ENCODE measurements around the gene GLMN. TPM values are rescaled to one million over a fixed set of nuclear protein-coding genes. Genes with fewer than 3 reads are reported as not detected.
A peak's percentile ranks its signal among the peaks of the same experiment; 100 is the strongest.

GLMN gene
- 6.0 and 10.1 TPM in 2 replicates for polyA plus RNA-seq (2011; rRNA removed)
- polyA minus RNA-seq (2011; rRNA and poly(A)+ RNA removed) = 1.6 and 3.0 TPM in 2 replicates

- Histone ChIP-seq H3K4me3 (ENCODE audit: low read depth, low read length) (peak within 1 kb of the TSS; percentile 83), H3K27ac (ENCODE audit: low read depth, low read length) (peak within 1 kb of the TSS; percentile 85), H3K27me3 (ENCODE audit: control insufficient read depth, insufficient read depth, low read length) (no peaks in the 10 kb centered on the region), H3K9me3 (ENCODE audit: control insufficient read depth, insufficient read depth, low read length) (no peaks in the 10 kb centered on the region; the same call in 1 of the 2 replicates)
- ChIA-PET CTCF (interaction anchor here (0.7 to 5.7 kb wide), 7 partner anchors 8 to 500 kb away, joined by 3 to 22 read pairs (median 3); no protein-coding TSS in a partner anchor), POLR2A (no interaction called here)
- peak; percentile 46 for DNase-seq (ENCODE audit: low read depth, low spot score)
- peak; percentile 13; the same call in 1 of the 2 replicates for TF ChIP-seq CTCF (IDR thresholded peaks at IDR 0.05; ENCODE audit: low read depth, low read length)
These were observed at the start of gene GLMN, which contains the start of gene RPAP2 for GRCh38 chr1:92298573-92299476. Gene GLMN (minus strand): TSS chr1:92298987. CDS start chr1:92297999, 988 bp downstream. Gene RPAP2 (plus strand): TSS chr1:92299059. CDS start chr1:92299074, 15 bp downstream.

- TF ChIP-seq CTCF (IDR thresholded peaks at IDR 0.05; ENCODE audit: low read depth, low read length) = no peak
- DNase-seq (ENCODE audit: low read depth, low spot score) = no peak
- Histone ChIP-seq H3K27me3 (ENCODE audit: control insufficient read depth, insufficient read depth, low read length) (no peaks in the 10 kb centered on the region), H3K9me3 (ENCODE audit: control insufficient read depth, insufficient read depth, low read length) (no peaks in the 10 kb centered on the region), H3K4me3 (ENCODE audit: low read depth, low read length) (no peak overlapping the region), H3K27ac (ENCODE audit: low read depth, low read length) (no peak overlapping the region)
- POLR2A ChIA-PET = no interaction called here
- CTCF ChIA-PET = interaction anchor here (0.6 kb wide), 1 partner anchor 37 kb away, joined by 3 read pairs; no protein-coding TSS in a partner anchor
These were observed 48.3 kb upstream of the GLMN start for GRCh38 chr1:92346866-92347640.

GRCh38 chr1:92343061-92343460, 44.3 kb upstream of the GLMN start:
- H3K27ac ChIP-seq (ENCODE audit: low read depth, low read length) = no peak overlapping the region
- H3K9me3 ChIP-seq (ENCODE audit: control insufficient read depth, insufficient read depth, low read length) = no peaks in the 10 kb centered on the region
- ChIA-PET POLR2A (no interaction called here), CTCF (no interaction called here)
- no peak for DNase-seq (ENCODE audit: low read depth, low spot score)
- no peaks in the 10 kb centered on the region for H3K27me3 ChIP-seq (ENCODE audit: control insufficient read depth, insufficient read depth, low read length)
- TF ChIP-seq CTCF (IDR thresholded peaks at IDR 0.05; ENCODE audit: low read depth, low read length) = no peak
- H3K4me3 ChIP-seq (ENCODE audit: low read depth, low read length) = no peak overlapping the region

- ChIA-PET CTCF (no interaction called here), POLR2A (no interaction called here)
- no peak for TF ChIP-seq CTCF (IDR thresholded peaks at IDR 0.05; ENCODE audit: low read depth, low read length)
- Histone ChIP-seq H3K4me3 (ENCODE audit: low read depth, low read length) (no peak overlapping the region), H3K27ac (ENCODE audit: low read depth, low read length) (no peak overlapping the region), H3K27me3 (ENCODE audit: control insufficient read depth, insufficient read depth, low read length) (no peaks in the 10 kb centered on the region), H3K9me3 (ENCODE audit: control insufficient read depth, insufficient read depth, low read length) (no peaks in the 10 kb centered on the region)
- no peak for DNase-seq (ENCODE audit: low read depth, low spot score)
These were observed 43.6 kb upstream of the GLMN start for GRCh38 chr1:92342401-92342800.

All from AG04450 (cell line).